ENCODE measurements around the gene CBR1.
"Not testable (repeated sequence)": the region's sequence is repeated elsewhere in the genome, so short reads cannot be mapped to it uniquely, and the experiment has no call there.

Gene CBR1

GRCh38 chr21:36052860-36053714, 16.7 kb upstream of the CBR1 start:
- DNase-seq, result no peak

DNA sequence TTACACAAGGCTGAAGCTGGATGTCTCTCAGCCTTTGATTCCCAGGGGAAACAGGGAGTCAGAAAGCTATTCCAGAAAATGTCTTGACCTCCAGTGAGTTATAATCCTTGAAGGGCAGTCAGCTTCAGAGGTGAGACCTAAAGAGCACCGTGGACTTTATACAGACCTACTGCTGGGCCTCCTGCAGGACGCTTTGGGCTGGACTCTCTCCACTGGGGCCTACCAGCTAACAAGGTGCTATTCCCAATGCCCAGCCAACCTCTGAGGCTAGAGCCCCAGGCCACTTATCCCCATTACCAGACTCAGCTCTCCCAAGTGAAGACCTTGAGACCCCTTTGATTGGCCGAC, 16.1 kb upstream of the CBR1 start:
- DNase-seq, result no peak

- DNase-seq, result no peak
These were observed 14.3 kb upstream of the CBR1 start for GRCh38 chr21:36055551-36055950.

- DNase-seq, result no peak
These were observed 10.0 kb upstream of the CBR1 start for GRCh38 chr21:36059823-36060158.

DNA sequence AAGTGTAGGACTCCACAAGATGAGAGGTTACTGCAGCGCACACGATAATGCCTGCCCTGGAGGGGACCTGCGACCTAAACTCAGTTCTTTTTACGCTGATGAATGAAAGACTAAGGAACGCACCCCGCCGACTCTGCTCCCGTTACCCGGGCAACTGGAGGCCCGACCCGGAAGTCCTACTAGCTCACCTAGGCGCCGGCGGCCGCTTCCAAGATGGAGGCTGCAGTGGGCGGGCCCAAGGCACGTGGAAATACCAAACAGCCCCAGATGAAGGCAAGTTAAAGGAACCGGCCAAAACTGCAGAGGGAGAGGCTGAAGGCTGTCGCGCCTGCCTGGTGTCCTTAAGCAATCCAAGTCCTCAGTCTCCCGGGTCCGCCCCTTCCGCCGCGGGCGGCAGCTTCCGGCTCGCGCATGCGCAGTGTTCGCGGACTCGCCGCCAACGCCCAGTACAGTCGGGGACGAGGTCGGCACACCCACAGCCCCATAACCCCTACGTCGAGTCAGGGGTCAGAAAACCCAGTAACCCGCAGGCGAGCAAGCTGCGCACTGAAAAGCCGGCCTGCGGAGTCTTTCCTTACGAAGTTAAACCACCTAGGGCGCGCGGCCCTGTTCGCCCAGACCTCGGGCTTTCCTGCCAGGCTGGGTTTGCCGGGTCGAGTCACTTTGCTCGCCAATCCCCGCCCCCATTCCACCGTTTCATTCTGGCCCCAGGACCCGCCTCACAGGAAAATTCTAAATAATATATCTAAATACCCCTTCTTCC, 9.5 kb upstream of the CBR1 start, which contains the start of gene SETD4:
Gene SETD4, minus strand, starts transcription at position 368 of the 763 bp plus-strand sequence. CDS start 1,638 bp downstream, outside the sequence.
- peak; percentile 93 for DNase-seq

GRCh38 chr21:36061445-36061844, 8.4 kb upstream of the CBR1 start:
- no peak for DNase-seq

DNA sequence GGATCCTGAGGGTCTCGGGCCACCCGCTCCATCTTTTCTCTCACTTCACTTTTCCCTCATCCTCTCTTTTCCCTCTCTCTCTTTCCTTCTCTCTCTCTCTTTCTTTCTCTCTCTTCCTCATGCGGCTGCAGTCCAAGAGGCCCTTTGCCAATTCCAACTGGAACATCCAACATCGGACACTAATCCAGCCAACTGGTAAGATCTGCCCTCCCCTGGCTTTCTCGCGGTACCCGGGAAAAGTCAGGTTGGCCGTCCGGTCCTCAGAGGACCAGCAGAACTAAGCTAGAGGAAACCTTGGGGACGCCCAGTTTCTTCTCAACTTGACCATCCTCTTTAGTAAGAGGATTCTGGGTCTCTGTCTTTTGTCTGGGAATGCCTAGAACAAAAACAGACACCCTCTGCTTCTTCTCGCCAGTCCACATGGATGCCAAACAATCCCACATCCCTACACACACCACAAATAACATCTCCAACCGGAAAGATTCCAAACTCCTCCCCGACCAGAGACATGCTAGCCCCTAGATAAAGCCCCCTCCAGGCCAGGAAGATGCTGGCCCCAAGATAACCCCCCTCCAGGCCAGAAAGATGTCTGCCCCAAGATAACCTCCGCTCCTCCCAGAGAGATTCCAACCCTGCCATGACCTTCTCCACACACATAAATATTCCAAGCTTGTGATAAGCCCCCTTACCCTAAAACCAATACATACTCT, 6.3 kb upstream of the CBR1 start:
- DNase-seq, result no peak

GRCh38 chr21:36064085-36064460, 5.8 kb upstream of the CBR1 start:
- no peak for DNase-seq

DNA sequence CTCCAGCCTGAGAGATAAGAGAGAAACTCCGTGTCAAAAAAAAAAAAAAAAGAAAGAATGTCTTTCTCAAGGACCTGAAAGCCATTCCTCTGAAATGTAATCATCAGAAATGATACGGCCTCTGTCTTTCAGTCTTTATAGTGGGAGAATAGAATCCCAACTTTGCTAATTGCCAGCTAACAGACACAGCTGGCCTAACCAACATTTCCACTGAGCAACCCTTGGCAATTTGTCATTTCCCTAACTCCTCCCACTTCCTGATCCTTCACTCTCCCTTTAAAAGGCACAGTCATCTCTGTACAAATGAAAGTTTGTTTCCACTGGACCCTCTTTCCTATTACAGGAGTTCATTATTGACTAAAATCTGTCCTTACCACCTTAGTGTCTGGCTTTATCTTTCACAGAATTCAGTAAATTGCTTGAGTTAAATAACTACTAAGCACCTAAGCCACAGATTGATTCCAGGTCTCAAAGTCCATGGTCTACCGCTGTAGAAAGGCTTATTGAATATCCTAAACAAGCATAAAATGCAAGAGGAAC, 4.3 kb upstream of the CBR1 start:
- DNase-seq, result no peak

GRCh38 chr21:36068748-36069398, 951 bp upstream of the CBR1 start:
- no peak for DNase-seq

DNA sequence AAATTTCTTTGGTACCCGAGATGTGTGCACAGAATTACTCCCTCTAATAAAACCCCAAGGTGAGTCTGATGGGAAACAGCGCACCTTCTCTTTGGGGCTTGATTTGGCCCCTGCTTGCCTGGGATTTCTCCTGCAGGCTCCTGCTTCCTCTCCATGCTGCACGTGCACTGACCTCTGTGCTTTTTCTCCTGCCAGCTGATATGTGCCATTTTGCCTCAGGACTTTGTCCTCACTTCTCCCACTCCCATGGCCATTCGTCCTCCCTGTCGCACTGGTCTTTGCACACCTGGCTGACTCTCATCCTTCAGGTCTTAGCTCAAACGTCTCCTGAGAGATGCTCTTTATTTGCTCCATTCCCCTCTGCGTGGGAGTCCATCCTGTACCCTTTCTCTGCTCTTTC, 1.2 kb downstream of the CBR1 start:
- no peak for DNase-seq

GRCh38 chr21:36072453-36073162, 2.8 kb downstream of the CBR1 start:
- DNase-seq, result no peak

DNA sequence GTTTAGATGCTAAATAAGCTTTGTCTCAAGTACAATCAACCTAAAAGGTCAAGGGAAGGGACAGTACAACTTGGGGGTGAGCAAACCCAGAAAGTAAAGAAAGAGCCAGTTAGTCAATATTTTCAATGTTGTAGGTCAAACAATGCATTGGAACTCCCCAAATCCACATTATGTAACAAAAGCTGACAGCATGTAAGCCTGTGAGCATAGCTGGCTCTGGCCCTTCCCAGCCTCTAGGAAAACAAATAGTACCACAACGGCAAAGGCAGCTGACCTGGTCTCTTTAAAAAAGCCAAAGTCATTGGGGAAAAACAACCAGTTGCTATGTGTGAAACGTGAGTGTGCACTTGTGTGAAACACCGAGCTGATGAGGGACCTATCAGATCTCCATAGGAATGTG, 3.4 kb downstream of the CBR1 start:
- DNase-seq, result no peak

- DNase-seq, result not testable (repeated sequence)
These were observed 4.1 kb downstream of the CBR1 start for GRCh38 chr21:36073911-36074310.

- DNase-seq, result no peak
These were observed 5.3 kb downstream of the CBR1 start for GRCh38 chr21:36075171-36075570.

- no peak for DNase-seq
These were observed 6.1 kb downstream of the CBR1 start for GRCh38 chr21:36075953-36076352.

DNA sequence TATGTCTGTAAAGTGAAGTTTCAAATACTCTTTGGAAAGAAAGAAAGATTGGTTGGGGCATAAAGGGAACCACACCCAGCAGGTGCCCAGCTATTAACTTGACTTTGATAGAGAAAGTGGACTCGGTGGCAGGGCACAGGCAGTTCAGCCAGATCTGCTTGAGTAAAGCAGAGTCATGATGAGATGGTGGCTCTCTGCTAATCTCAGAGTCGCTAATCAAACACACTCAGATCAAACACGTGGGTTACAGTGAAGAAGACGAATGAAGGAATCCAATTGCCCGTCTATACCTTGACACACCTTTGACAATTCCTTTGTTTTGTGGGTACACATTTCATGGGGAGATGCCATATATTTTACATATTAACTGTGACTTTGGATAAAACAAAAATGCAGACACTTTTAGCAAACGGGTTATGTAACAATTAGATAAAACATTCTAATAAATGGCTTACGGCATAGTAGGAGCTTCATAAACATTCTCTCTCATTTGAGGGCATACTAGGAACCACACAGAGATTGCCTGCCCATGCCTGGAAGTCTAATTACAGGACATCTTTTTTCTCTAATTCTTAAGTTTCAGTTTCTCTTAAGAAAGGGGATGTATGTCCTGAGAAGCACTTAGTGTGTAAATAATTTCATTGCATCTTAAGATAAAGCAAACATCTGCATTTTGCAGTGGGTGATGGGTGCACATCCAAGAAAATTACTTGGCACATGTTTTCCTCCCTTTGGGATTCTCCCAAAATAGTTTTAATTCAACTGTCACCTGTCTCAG, 7.2 kb downstream of the CBR1 start:
- no peak for DNase-seq

GRCh38 chr21:36077758-36078157, 7.9 kb downstream of the CBR1 start:
- no peak for DNase-seq

DNA sequence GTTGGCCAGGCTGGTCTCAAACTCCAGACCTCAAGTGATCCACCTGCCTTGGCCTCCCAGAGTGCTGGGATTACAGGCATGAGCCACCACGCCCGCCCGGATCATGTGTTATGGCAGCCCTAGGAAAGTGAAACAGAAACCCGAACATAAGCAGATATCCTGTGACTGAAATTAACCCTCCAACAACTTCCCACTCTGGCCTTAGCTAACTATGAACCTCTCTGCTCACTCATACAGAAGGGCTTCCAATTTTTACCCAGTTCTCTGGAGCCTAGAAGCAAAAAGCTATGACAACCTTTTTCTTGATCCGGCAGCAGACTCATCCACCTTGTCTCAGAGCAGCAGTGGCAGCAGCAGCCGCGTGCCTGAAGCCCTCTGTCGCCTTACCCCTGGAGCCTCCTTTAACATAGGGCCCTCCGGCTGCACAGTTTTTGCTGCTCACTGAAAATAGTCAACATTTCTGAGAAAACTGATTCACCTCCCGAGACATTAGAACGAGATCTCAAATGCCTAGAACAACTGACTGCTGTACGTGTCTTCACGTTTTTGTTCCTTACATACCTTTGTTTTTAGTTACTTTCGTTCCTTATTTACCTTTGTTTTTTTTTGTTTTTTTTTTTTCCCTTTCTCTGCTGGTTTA, 9.3 kb downstream of the CBR1 start:
- peak; percentile 16 for DNase-seq

DNA sequence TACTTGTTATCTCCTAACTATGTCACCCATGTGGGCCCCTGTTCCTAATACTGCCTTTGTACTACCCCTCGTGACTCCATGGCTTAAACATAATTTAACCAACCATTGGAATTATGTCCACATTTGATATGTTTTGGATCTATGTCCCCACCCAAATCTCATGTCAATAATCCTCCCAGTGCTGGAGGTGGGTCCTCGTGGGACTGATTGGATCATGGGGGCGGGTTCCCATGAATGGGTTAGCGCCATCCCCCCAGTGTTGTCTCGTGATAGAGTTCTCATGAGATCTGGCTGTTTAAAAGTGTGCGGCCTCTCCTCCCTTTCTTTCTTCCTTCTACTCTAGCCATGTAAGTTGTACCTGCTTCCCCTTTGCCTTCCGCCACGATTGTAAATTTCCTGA, 9.8 kb downstream of the CBR1 start:
- no peak for DNase-seq

- no peak for DNase-seq
These were observed 10.6 kb downstream of the CBR1 start for GRCh38 chr21:36080386-36080785.

Measured in stimulated activated CD4-positive, alpha-beta T cell treated with anti-CD3 and anti-CD28 coated beads, Interleukin-12 subunit alpha, Interleukin-12 subunit beta, amount 100 ng/mL, for 4 hours (primary cell).